Fibroblast of pulmonary artery (primary cell): ENCODE data around the gene IGLL5.

Source experiments
- DNase-seq: peaks from one replicate; pipeline ENCODE4 v3.0.0-alpha.2; 2010; ENCODE audit warnings: low read depth
- H3K4me3 ChIP-seq: replicated peaks from 2 replicates; pipeline ENCODE4 v1.5.1; 2011; ENCODE audit warnings: low read depth, mild to moderate bottlenecking, control low read depth, low read length, moderate library complexity
- CTCF ChIP-seq: IDR thresholded peaks from 2 replicates; pipeline ENCODE4 v1.5.1; 2011; ENCODE audit warnings: mild to moderate bottlenecking, control low read depth, low read length, inconsistent platforms; ENCODE audit errors: missing control alignments

Gene IGLL5

GRCh38 chr22:22863001-22863400 is 24.6 kb upstream of the IGLL5 start:
- DNase-seq, result no peak
- no peak for TF ChIP-seq CTCF
- H3K4me3 ChIP-seq, result no peak overlapping the region

GRCh38 chr22:22865311-22866072 is 22.1 kb upstream of the IGLL5 start:
- TF ChIP-seq CTCF, result no peak
- peak; percentile 27 for DNase-seq
- H3K4me3 ChIP-seq, result no peak overlapping the region

DNA sequence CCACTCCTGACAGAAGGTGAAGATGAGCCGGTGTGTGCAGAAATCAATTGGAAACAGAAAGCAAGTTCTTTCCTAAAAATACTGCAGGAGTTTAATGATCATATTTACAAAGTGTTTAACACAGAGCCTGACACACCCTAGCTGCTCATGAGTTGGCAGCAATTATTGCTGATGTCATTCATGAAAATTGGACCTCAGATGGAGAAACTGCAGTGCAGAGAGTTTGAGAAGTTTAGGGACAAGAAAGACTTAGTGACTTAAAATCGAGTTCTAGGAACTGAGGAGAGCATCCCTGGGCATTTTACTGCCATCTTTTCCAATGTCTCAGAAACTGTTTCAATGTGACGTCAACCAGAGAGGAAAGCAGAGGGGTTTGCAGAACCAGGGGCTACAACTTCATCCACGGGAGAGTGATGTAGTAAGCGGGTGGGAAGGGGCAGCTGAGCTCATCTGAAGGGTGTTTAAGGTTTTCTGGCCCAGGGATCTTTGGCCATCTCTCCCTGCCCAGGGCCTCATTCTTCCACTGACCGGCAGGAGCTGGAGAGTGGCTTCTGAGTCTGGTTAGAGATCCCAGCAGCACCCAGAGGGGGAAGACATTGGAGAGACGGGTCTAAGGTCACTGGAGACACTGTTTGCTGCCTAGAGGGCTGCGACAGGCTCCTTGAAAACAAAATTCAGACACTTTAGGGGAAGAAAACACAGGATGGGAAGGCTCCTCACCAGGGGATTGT is 21.1 kb upstream of the IGLL5 start:
- no peak for DNase-seq
- no peak overlapping the region for H3K4me3 ChIP-seq
- TF ChIP-seq CTCF, result no peak

DNA sequence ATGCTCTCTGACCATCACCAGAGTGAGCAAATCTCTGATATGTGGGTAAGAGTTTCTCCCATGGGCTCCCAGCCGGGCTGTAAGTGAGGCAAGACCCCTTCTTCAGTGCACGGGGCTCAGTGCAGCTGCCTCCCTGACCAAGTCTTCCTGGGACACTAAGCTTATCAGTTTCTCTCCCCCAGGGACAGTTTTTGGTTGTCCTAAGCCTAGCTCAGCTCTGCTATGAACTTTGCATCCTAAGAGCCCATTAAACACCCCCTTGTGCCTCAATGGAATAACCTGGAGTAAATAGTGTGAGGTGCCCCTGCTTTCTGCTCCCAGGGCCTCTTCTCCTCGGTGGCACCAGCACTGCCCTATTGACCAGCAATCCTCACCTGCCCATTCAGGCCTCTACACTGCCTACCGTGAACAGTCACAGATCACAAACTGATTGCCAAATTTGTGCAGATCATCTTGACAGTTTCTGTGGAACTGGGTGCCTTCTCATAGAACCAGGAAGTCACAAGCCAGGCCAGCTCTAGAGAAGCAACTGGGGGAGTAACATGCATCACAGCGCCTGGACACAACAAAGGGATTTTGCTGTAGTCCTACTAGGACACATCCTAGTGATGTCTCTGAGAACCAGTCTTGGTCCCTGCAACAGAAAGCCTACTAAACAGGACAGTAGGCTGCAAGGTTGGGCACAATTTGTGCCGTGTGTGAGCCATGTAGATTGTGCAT is 19.5 kb upstream of the IGLL5 start:
- H3K4me3 ChIP-seq, result no peak overlapping the region
- no peak for TF ChIP-seq CTCF
- DNase-seq, result no peak

- DNase-seq, result no peak
- H3K4me3 ChIP-seq, result no peak overlapping the region
- TF ChIP-seq CTCF, result peak; percentile 15
These were observed 16.8 kb upstream of the IGLL5 start for GRCh38 chr22:22870577-22871404.

DNA sequence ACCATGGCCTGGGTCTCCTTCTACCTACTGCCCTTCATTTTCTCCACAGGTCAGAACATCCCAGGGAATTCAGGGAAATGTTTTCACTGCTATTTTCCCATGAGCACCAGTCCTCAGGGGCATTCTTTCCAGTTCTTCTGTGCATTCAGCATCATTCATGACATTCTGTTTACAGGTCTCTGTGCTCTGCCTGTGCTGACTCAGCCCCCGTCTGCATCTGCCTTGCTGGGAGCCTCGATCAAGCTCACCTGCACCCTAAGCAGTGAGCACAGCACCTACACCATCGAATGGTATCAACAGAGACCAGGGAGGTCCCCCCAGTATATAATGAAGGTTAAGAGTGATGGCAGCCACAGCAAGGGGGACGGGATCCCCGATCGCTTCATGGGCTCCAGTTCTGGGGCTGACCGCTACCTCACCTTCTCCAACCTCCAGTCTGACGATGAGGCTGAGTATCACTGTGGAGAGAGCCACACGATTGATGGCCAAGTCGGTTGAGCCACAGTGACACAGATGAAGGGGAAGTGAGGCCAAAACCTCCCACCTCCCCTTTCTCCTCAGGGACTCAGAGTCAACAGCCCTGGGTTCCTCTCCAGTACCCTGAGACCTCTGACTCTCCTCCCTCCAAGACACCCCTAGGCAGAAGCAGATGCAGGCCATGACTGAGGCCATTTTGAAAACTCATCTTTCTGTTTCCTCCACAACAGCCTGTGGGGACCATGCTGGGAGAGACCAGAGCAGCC is 15.9 kb upstream of the IGLL5 start:
- H3K4me3 ChIP-seq, result no peak overlapping the region
- TF ChIP-seq CTCF, result no peak
- DNase-seq, result no peak
